ENCODE results near the gene CENPS. TPM values are rescaled to one million over a fixed set of nuclear protein-coding genes. Genes with fewer than 3 reads are reported as not detected.

Gene CENPS
- total and polyA plus RNA-seq, 2 donors, result 13.5 to 17.2 TPM

GRCh38 chr1:10389271-10389973, 40.8 kb upstream of the CENPS start:
- Histone ChIP-seq H3K36me3 (ENCODE audit: control insufficient read depth in 2 of 2, insufficient read depth in 2 of 2, low read length in 1 of 2) (no peaks in the 10 kb centered on the region), H3K9me3 (ENCODE audit: control insufficient read depth in 2 of 2, insufficient read depth in 1 of 2, low read length in 1 of 2) (peaks cover 0 to 4% of the 10 kb centered on the region in 2 donors), H3K4me3 (ENCODE audit: low read length in 2 of 2) (no peak overlapping the region), H3K27ac (ENCODE audit: low read depth in 1 of 2, low read length in 1 of 2) (no peak overlapping the region), H3K4me1 (ENCODE audit: control insufficient read depth in 2 of 2, insufficient read depth in 2 of 2, low read length in 2 of 2) (peaks cover 12 to 20% of the 10 kb centered on the region in 2 donors), H3K27me3 (ENCODE audit: control insufficient read depth in 2 of 2, insufficient read depth in 1 of 2, low read length in 1 of 2) (no peaks in the 10 kb centered on the region)
- 97% methylated on average over 6 of the region's 6 CpGs for WGBS
- no peak for DNase-seq (ENCODE audit: low read depth in 6 of 9, low spot score in 9 of 9)

GRCh38 chr1:10396870-10397269, 33.4 kb upstream of the CENPS start:
- 97% methylated on average over 3 of the region's 3 CpGs for WGBS
- H3K27ac ChIP-seq (ENCODE audit: low read depth in 1 of 2, low read length in 1 of 2), result no peak overlapping the region
- H3K4me3 ChIP-seq (ENCODE audit: low read length in 2 of 2), result no peak overlapping the region
- H3K36me3 ChIP-seq (ENCODE audit: control insufficient read depth in 2 of 2, insufficient read depth in 2 of 2, low read length in 1 of 2), result no peaks in the 10 kb centered on the region
- H3K4me1 ChIP-seq (ENCODE audit: control insufficient read depth in 2 of 2, insufficient read depth in 2 of 2, low read length in 2 of 2), result peaks cover 13 to 16% of the 10 kb centered on the region in 2 donors
- H3K9me3 ChIP-seq (ENCODE audit: control insufficient read depth in 2 of 2, insufficient read depth in 1 of 2, low read length in 1 of 2), result peaks cover 0 to 7% of the 10 kb centered on the region in 2 donors
- no peaks in the 10 kb centered on the region for H3K27me3 ChIP-seq (ENCODE audit: control insufficient read depth in 2 of 2, insufficient read depth in 1 of 2, low read length in 1 of 2)
- DNase-seq (ENCODE audit: low read depth in 6 of 9, low spot score in 9 of 9), result no peak

GRCh38 chr1:10398278-10398733, 31.9 kb upstream of the CENPS start:
- 1% methylated on average over 34 of the region's 34 CpGs for WGBS
- Histone ChIP-seq H3K4me1 (ENCODE audit: control insufficient read depth in 2 of 2, insufficient read depth in 2 of 2, low read length in 2 of 2) (peaks cover 13 to 16% of the 10 kb centered on the region in 2 donors), H3K9me3 (ENCODE audit: control insufficient read depth in 2 of 2, insufficient read depth in 1 of 2, low read length in 1 of 2) (peaks cover 0 to 7% of the 10 kb centered on the region in 2 donors), H3K27me3 (ENCODE audit: control insufficient read depth in 2 of 2, insufficient read depth in 1 of 2, low read length in 1 of 2) (no peaks in the 10 kb centered on the region), H3K27ac (ENCODE audit: low read depth in 1 of 2, low read length in 1 of 2) (peak overlapping the region; percentile 10 to 63), H3K4me3 (ENCODE audit: low read length in 2 of 2) (peak overlapping the region; percentile 82 to 94), H3K36me3 (ENCODE audit: control insufficient read depth in 2 of 2, insufficient read depth in 2 of 2, low read length in 1 of 2) (peaks cover 5% of the 10 kb centered on the region in 2 donors)
- peak in 2 of 9 donors; percentile 38 to 42 for DNase-seq (ENCODE audit: low read depth in 6 of 9, low spot score in 9 of 9)

- Histone ChIP-seq H3K36me3 (ENCODE audit: control insufficient read depth in 2 of 2, insufficient read depth in 2 of 2, low read length in 1 of 2) (peaks cover 8 to 10% of the 10 kb centered on the region in 2 donors), H3K4me3 (ENCODE audit: low read length in 2 of 2) (peak within 1 kb of the TSS; percentile 82 to 94), H3K4me1 (ENCODE audit: control insufficient read depth in 2 of 2, insufficient read depth in 2 of 2, low read length in 2 of 2) (peaks cover 13 to 16% of the 10 kb centered on the region in 2 donors), H3K27me3 (ENCODE audit: control insufficient read depth in 2 of 2, insufficient read depth in 1 of 2, low read length in 1 of 2) (no peaks in the 10 kb centered on the region), H3K27ac (ENCODE audit: low read depth in 1 of 2, low read length in 1 of 2) (peak within 1 kb of the TSS; percentile 85 to 89), H3K9me3 (ENCODE audit: control insufficient read depth in 2 of 2, insufficient read depth in 1 of 2, low read length in 1 of 2) (peaks cover 0 to 6% of the 10 kb centered on the region in 2 donors)
- under 1% methylated on average over 76 of the region's 76 CpGs for WGBS
- DNase-seq (ENCODE audit: low read depth in 6 of 9, low spot score in 9 of 9), result peak; percentile 85 to 97 (median 93)
These were observed 31.3 kb upstream of the CENPS start, which contains the start of gene PGD for GRCh38 chr1:10398734-10399443. PGD (plus strand) TSS chr1:10399064; CDS start chr1:10399118, 54 bp downstream.

- 1% methylated on average over 42 of the region's 42 CpGs for WGBS
- H3K4me1 ChIP-seq (ENCODE audit: control insufficient read depth in 2 of 2, insufficient read depth in 2 of 2, low read length in 2 of 2), result peaks cover 13 to 16% of the 10 kb centered on the region in 2 donors
- DNase-seq (ENCODE audit: low read depth in 6 of 9, low spot score in 9 of 9), result peak in 1 of 9 donors; percentile 31
- peak overlapping the region; percentile 82 to 94 for H3K4me3 ChIP-seq (ENCODE audit: low read length in 2 of 2)
- peaks cover 0 to 3% of the 10 kb centered on the region in 2 donors for H3K9me3 ChIP-seq (ENCODE audit: control insufficient read depth in 2 of 2, insufficient read depth in 1 of 2, low read length in 1 of 2)
- peak overlapping the region in 1 of 2 donors; percentile 89 for H3K27ac ChIP-seq (ENCODE audit: low read depth in 1 of 2, low read length in 1 of 2)
- no peaks in the 10 kb centered on the region for H3K27me3 ChIP-seq (ENCODE audit: control insufficient read depth in 2 of 2, insufficient read depth in 1 of 2, low read length in 1 of 2)
- H3K36me3 ChIP-seq (ENCODE audit: control insufficient read depth in 2 of 2, insufficient read depth in 2 of 2, low read length in 1 of 2), result peaks cover 14 to 16% of the 10 kb centered on the region in 2 donors
These were observed 30.7 kb upstream of the CENPS start for GRCh38 chr1:10399444-10399941.

- Histone ChIP-seq H3K4me1 (ENCODE audit: control insufficient read depth in 2 of 2, insufficient read depth in 2 of 2, low read length in 2 of 2) (peaks cover 13 to 16% of the 10 kb centered on the region in 2 donors), H3K27ac (ENCODE audit: low read depth in 1 of 2, low read length in 1 of 2) (no peak overlapping the region), H3K4me3 (ENCODE audit: low read length in 2 of 2) (peak overlapping the region; percentile 82 to 94), H3K27me3 (ENCODE audit: control insufficient read depth in 2 of 2, insufficient read depth in 1 of 2, low read length in 1 of 2) (no peaks in the 10 kb centered on the region), H3K36me3 (ENCODE audit: control insufficient read depth in 2 of 2, insufficient read depth in 2 of 2, low read length in 1 of 2) (peaks cover 18 to 22% of the 10 kb centered on the region in 2 donors), H3K9me3 (ENCODE audit: control insufficient read depth in 2 of 2, insufficient read depth in 1 of 2, low read length in 1 of 2) (no peaks in the 10 kb centered on the region)
- 72% methylated on average over 8 of the region's 8 CpGs for WGBS
- no peak for DNase-seq (ENCODE audit: low read depth in 6 of 9, low spot score in 9 of 9)
These were observed 30.2 kb upstream of the CENPS start for GRCh38 chr1:10400013-10400412.

- no peak overlapping the region for H3K27ac ChIP-seq (ENCODE audit: low read depth in 1 of 2, low read length in 1 of 2)
- H3K36me3 ChIP-seq (ENCODE audit: control insufficient read depth in 2 of 2, insufficient read depth in 2 of 2, low read length in 1 of 2), result peaks cover 24 to 30% of the 10 kb centered on the region in 2 donors
These were observed 29.0 kb upstream of the CENPS start for GRCh38 chr1:10401281-10401680.

GRCh38 chr1:10402729-10403274, 27.4 kb upstream of the CENPS start:
- Histone ChIP-seq H3K4me3 (ENCODE audit: low read length in 2 of 2) (no peak overlapping the region), H3K27ac (ENCODE audit: low read depth in 1 of 2, low read length in 1 of 2) (no peak overlapping the region), H3K27me3 (ENCODE audit: control insufficient read depth in 2 of 2, insufficient read depth in 1 of 2, low read length in 1 of 2) (no peaks in the 10 kb centered on the region), H3K4me1 (ENCODE audit: control insufficient read depth in 2 of 2, insufficient read depth in 2 of 2, low read length in 2 of 2) (peaks cover 13 to 15% of the 10 kb centered on the region in 2 donors), H3K36me3 (ENCODE audit: control insufficient read depth in 2 of 2, insufficient read depth in 2 of 2, low read length in 1 of 2) (peaks cover 39 to 45% of the 10 kb centered on the region in 2 donors), H3K9me3 (ENCODE audit: control insufficient read depth in 2 of 2, insufficient read depth in 1 of 2, low read length in 1 of 2) (no peaks in the 10 kb centered on the region)
- no peak for DNase-seq (ENCODE audit: low read depth in 6 of 9, low spot score in 9 of 9)
- 97% methylated on average over 9 of the region's 9 CpGs for whole genome bisulfite sequencing

More at GRCh38 chr1:10401281-10401680, 29.0 kb upstream of the CENPS start:
- Histone ChIP-seq H3K4me1 (ENCODE audit: control insufficient read depth in 2 of 2, insufficient read depth in 2 of 2, low read length in 2 of 2) (peaks cover 13 to 16% of the 10 kb centered on the region in 2 donors), H3K4me3 (ENCODE audit: low read length in 2 of 2) (no peak overlapping the region), H3K27me3 (ENCODE audit: control insufficient read depth in 2 of 2, insufficient read depth in 1 of 2, low read length in 1 of 2) (no peaks in the 10 kb centered on the region), H3K9me3 (ENCODE audit: control insufficient read depth in 2 of 2, insufficient read depth in 1 of 2, low read length in 1 of 2) (no peaks in the 10 kb centered on the region)
- DNase-seq (ENCODE audit: low read depth in 6 of 9, low spot score in 9 of 9), result no peak
- WGBS, result 95% methylated on average over 1 of the region's 1 CpG
